Endothelial cell of hepatic sinusoid (primary cell): ENCODE data around the gene CDK18.

Experiments used
- in situ Hi-C: cut with HindIII; loops from 2 replicates; pipeline ENCODE4 v1.10.0; 2017; ENCODE audit warnings: low sequenced_read_pairs

Gene CDK18

GRCh38 chr1:205502111-205502810 lies 2.2 kb upstream of the CDK18 start:
- in situ Hi-C loops, result loop anchor here (5.0 kb wide), 1 partner anchor 70 kb away; no protein-coding TSS in a partner anchor

GRCh38 chr1:205502992-205503391 lies 1.5 kb upstream of the CDK18 start:
- in situ Hi-C loops, result loop anchor here (5.0 kb wide), 1 partner anchor 71 kb away; no protein-coding TSS in a partner anchor

GRCh38 chr1:205505076-205505729 lies 734 bp downstream of the CDK18 start:
- in situ Hi-C loops, result no loop called here

- in situ Hi-C loops, result no loop called here
These were observed 1.3 kb downstream of the CDK18 start for GRCh38 chr1:205505791-205506190.

- in situ Hi-C loops, result no loop called here
These were observed 2.1 kb downstream of the CDK18 start for GRCh38 chr1:205506409-205507200.

GRCh38 chr1:205508227-205508714 lies 3.8 kb downstream of the CDK18 start:
- in situ Hi-C loops, result no loop called here

GRCh38 chr1:205510308-205510950 lies 6.0 kb downstream of the CDK18 start:
- in situ Hi-C loops, result no loop called here

- in situ Hi-C loops, result no loop called here
These were observed 6.5 kb downstream of the CDK18 start for GRCh38 chr1:205510951-205511330.

- in situ Hi-C loops, result no loop called here
These were observed 7.9 kb downstream of the CDK18 start for GRCh38 chr1:205512059-205513045.

GRCh38 chr1:205513774-205514173 lies 9.3 kb downstream of the CDK18 start:
- in situ Hi-C loops, result no loop called here

GRCh38 chr1:205514211-205515142 lies 10.0 kb downstream of the CDK18 start:
- in situ Hi-C loops, result no loop called here

GRCh38 chr1:205515781-205516253 lies 11.3 kb downstream of the CDK18 start:
- in situ Hi-C loops, result no loop called here

GRCh38 chr1:205516362-205516761 lies 11.9 kb downstream of the CDK18 start:
- in situ Hi-C loops, result no loop called here

GRCh38 chr1:205517288-205517687 lies 12.8 kb downstream of the CDK18 start:
- in situ Hi-C loops, result no loop called here

GRCh38 chr1:205517763-205518162 lies 13.3 kb downstream of the CDK18 start:
- in situ Hi-C loops, result no loop called here

GRCh38 chr1:205518661-205519540 lies 14.4 kb downstream of the CDK18 start:
- in situ Hi-C loops, result no loop called here

- in situ Hi-C loops, result loop anchor here (5.0 kb wide), 2 partner anchors 53 to 92 kb away; no protein-coding TSS in a partner anchor
These were observed 15.2 kb downstream of the CDK18 start for GRCh38 chr1:205519541-205520131.
